Immature natural killer cell (primary cell): ENCODE measurements around the gene SYPL1. TPM values are rescaled to one million over a fixed set of nuclear protein-coding genes. Genes with fewer than 3 reads are reported as not detected.
A peak's percentile ranks its signal among the peaks of the same experiment; 100 is the strongest.

Experiments
- DNase-seq, 3 donors: peaks; one replicate each; pipeline ENCODE4 v3.0.0; 2022; ENCODE audit warnings: mixed read lengths in 1 of 3
- H3K27ac Mint-ChIP-seq, 6 donors: one replicate each; pipeline ENCODE4 v1.8.0; 2020; ENCODE audit warnings: mixed read lengths in 6 of 6, mild to moderate bottlenecking in 5 of 6, inconsistent platforms in 4 of 6, moderate library complexity in 3 of 6
- H3K27me3 Mint-ChIP-seq, 3 donors: one replicate each; pipeline ENCODE4 v1.8.0; 2020 to 2021; ENCODE audit warnings: low read depth in 3 of 3, mild to moderate bottlenecking in 3 of 3, mixed read lengths in 3 of 3, moderate library complexity in 3 of 3, inconsistent platforms in 1 of 3
- H3K36me3 Mint-ChIP-seq, 3 donors: one replicate each; pipeline ENCODE4 v1.8.0; 2020; ENCODE audit warnings: mixed read lengths in 3 of 3, inconsistent platforms in 2 of 3, mild to moderate bottlenecking in 2 of 3
- H3K4me1 Mint-ChIP-seq, 2 donors: one replicate each; pipeline ENCODE4 v1.8.0; 2020; ENCODE audit warnings: inconsistent platforms in 2 of 2, mild to moderate bottlenecking in 2 of 2, mixed read lengths in 2 of 2, moderate library complexity in 1 of 2
- H3K4me3 Mint-ChIP-seq, 5 donors: one replicate each; pipeline ENCODE4 v1.8.0; 2020; ENCODE audit warnings: mild to moderate bottlenecking in 5 of 5, mixed read lengths in 5 of 5, inconsistent platforms in 3 of 5, moderate library complexity in 3 of 5
- H3K9me3 Mint-ChIP-seq, 6 donors: one replicate each; pipeline ENCODE4 v1.8.0; 2020; ENCODE audit warnings: mild to moderate bottlenecking in 6 of 6, mixed read lengths in 6 of 6, inconsistent platforms in 4 of 6, moderate library complexity in 3 of 6
- polyA plus RNA-seq, 3 donors: library from polyadenylated mRNA; unstranded; fragments of 300-500 nt; fragmentation: Illumina TruSeq; gene quantifications; one replicate each; pipeline ENCODE4 v1.2.3, GENCODE V29; 2021

SYPL1 gene
- polyA plus RNA-seq, 3 donors from 2014 or later, result 25.3 to 46.5 (median 32.0) TPM

- H3K9me3 Mint-ChIP-seq, result no peaks in the 10 kb centered on the region
- DNase-seq, result peak; percentile 59 to 73 (median 67)
- peaks cover 4 to 10% (median 6%) of the 10 kb centered on the region in 3 donors for H3K27me3 Mint-ChIP-seq
- peaks cover 6 to 7% of the 10 kb centered on the region in 2 donors for H3K4me1 Mint-ChIP-seq
- no peak overlapping the region for H3K4me3 Mint-ChIP-seq
- H3K27ac Mint-ChIP-seq, result no peak overlapping the region
- H3K36me3 Mint-ChIP-seq, result no peaks in the 10 kb centered on the region
Measured at GRCh38 chr7:106056513-106057203, 55.5 kb downstream of the SYPL1 start.

- Mint-ChIP-seq H3K4me1 (peaks cover 6 to 7% of the 10 kb centered on the region in 2 donors), H3K9me3 (no peaks in the 10 kb centered on the region), H3K27ac (no peak overlapping the region), H3K36me3 (no peaks in the 10 kb centered on the region), H3K4me3 (no peak overlapping the region), H3K27me3 (peaks cover 6 to 10% (median 7%) of the 10 kb centered on the region in 3 donors)
- DNase-seq, result no peak
Measured at GRCh38 chr7:106054971-106055532, 57.1 kb downstream of the SYPL1 start.

- Mint-ChIP-seq H3K27me3 (peaks cover 6 to 10% (median 7%) of the 10 kb centered on the region in 3 donors), H3K4me3 (no peak overlapping the region), H3K9me3 (no peaks in the 10 kb centered on the region), H3K36me3 (no peaks in the 10 kb centered on the region), H3K4me1 (peaks cover 6 to 7% of the 10 kb centered on the region in 2 donors), H3K27ac (no peak overlapping the region)
- DNase-seq, result no peak
Measured at GRCh38 chr7:106054156-106054910, 57.8 kb downstream of the SYPL1 start.

- H3K27me3 Mint-ChIP-seq, result peaks cover 6 to 10% (median 7%) of the 10 kb centered on the region in 3 donors
Measured at GRCh38 chr7:106053109-106053508, 59.0 kb downstream of the SYPL1 start.

GRCh38 chr7:106052681-106053080 lies 59.4 kb downstream of the SYPL1 start:
- Mint-ChIP-seq H3K9me3 (no peaks in the 10 kb centered on the region), H3K27me3 (peaks cover 5 to 7% (median 6%) of the 10 kb centered on the region in 3 donors), H3K36me3 (no peaks in the 10 kb centered on the region), H3K4me3 (no peak overlapping the region), H3K4me1 (peaks cover 2 to 3% of the 10 kb centered on the region in 2 donors), H3K27ac (no peak overlapping the region)
- no peak for DNase-seq

More at GRCh38 chr7:106053109-106053508, 59.0 kb downstream of the SYPL1 start:
- peaks cover 6% of the 10 kb centered on the region in 2 donors for H3K4me1 Mint-ChIP-seq
- no peak for DNase-seq
- H3K9me3 Mint-ChIP-seq, result no peaks in the 10 kb centered on the region
- H3K36me3 Mint-ChIP-seq, result no peaks in the 10 kb centered on the region
- H3K27ac Mint-ChIP-seq, result no peak overlapping the region
- no peak overlapping the region for H3K4me3 Mint-ChIP-seq

- H3K4me1 Mint-ChIP-seq, result no peaks in the 10 kb centered on the region
- no peaks in the 10 kb centered on the region for H3K9me3 Mint-ChIP-seq
- no peak overlapping the region for H3K27ac Mint-ChIP-seq
- no peaks in the 10 kb centered on the region for H3K36me3 Mint-ChIP-seq
- DNase-seq, result no peak
- H3K27me3 Mint-ChIP-seq, result peaks cover 3 to 6% (median 5%) of the 10 kb centered on the region in 3 donors
- H3K4me3 Mint-ChIP-seq, result no peak overlapping the region
Measured at GRCh38 chr7:106050746-106051117, 61.4 kb downstream of the SYPL1 start.

GRCh38 chr7:106050002-106050745 lies 61.9 kb downstream of the SYPL1 start:
- Mint-ChIP-seq H3K27me3 (peaks cover 3 to 6% (median 5%) of the 10 kb centered on the region in 3 donors), H3K4me1 (no peaks in the 10 kb centered on the region), H3K4me3 (no peak overlapping the region), H3K36me3 (no peaks in the 10 kb centered on the region), H3K9me3 (no peaks in the 10 kb centered on the region), H3K27ac (no peak overlapping the region)
- DNase-seq, result no peak

GRCh38 chr7:106049139-106049752 lies 62.9 kb downstream of the SYPL1 start:
- Mint-ChIP-seq H3K27me3 (peaks cover 3 to 6% (median 3%) of the 10 kb centered on the region in 3 donors), H3K36me3 (no peaks in the 10 kb centered on the region), H3K9me3 (no peaks in the 10 kb centered on the region), H3K27ac (no peak overlapping the region), H3K4me3 (no peak overlapping the region), H3K4me1 (no peaks in the 10 kb centered on the region)
- no peak for DNase-seq

- Mint-ChIP-seq H3K27ac (no peak overlapping the region), H3K36me3 (no peaks in the 10 kb centered on the region), H3K4me3 (no peak overlapping the region), H3K4me1 (no peaks in the 10 kb centered on the region), H3K27me3 (peaks cover 3 to 6% (median 3%) of the 10 kb centered on the region in 3 donors), H3K9me3 (no peaks in the 10 kb centered on the region)
- no peak for DNase-seq
Measured at GRCh38 chr7:106048706-106049020, 63.4 kb downstream of the SYPL1 start.

- H3K4me1 Mint-ChIP-seq, result no peaks in the 10 kb centered on the region
- H3K9me3 Mint-ChIP-seq, result no peaks in the 10 kb centered on the region
- no peak overlapping the region for H3K27ac Mint-ChIP-seq
- H3K36me3 Mint-ChIP-seq, result no peaks in the 10 kb centered on the region
- H3K4me3 Mint-ChIP-seq, result no peak overlapping the region
- DNase-seq, result no peak
- peaks cover under 1 to 6% (median 3%) of the 10 kb centered on the region in 3 donors for H3K27me3 Mint-ChIP-seq
Measured at GRCh38 chr7:106047818-106048705, 64.0 kb downstream of the SYPL1 start.

GRCh38 chr7:106047184-106047583 lies 64.9 kb downstream of the SYPL1 start:
- Mint-ChIP-seq H3K36me3 (no peaks in the 10 kb centered on the region), H3K27ac (no peak overlapping the region), H3K4me1 (peaks cover 0 to 4% of the 10 kb centered on the region in 2 donors), H3K9me3 (no peaks in the 10 kb centered on the region), H3K27me3 (peaks cover 0 to 9% (median 4%) of the 10 kb centered on the region in 3 donors), H3K4me3 (no peak overlapping the region)
- DNase-seq, result no peak

- Mint-ChIP-seq H3K27ac (no peak overlapping the region), H3K4me1 (peaks cover 0 to 4% of the 10 kb centered on the region in 2 donors), H3K27me3 (peaks cover 0 to 14% (median 4%) of the 10 kb centered on the region in 3 donors), H3K36me3 (no peaks in the 10 kb centered on the region), H3K4me3 (no peak overlapping the region), H3K9me3 (no peaks in the 10 kb centered on the region)
- no peak for DNase-seq
Measured at GRCh38 chr7:106045586-106045985, 66.5 kb downstream of the SYPL1 start.

GRCh38 chr7:106045139-106045538 lies 67.0 kb downstream of the SYPL1 start:
- DNase-seq, result no peak
- peaks cover 0 to 4% of the 10 kb centered on the region in 2 donors for H3K4me1 Mint-ChIP-seq
- no peak overlapping the region for H3K27ac Mint-ChIP-seq
- H3K9me3 Mint-ChIP-seq, result no peaks in the 10 kb centered on the region
- peaks cover 0 to 14% (median 4%) of the 10 kb centered on the region in 3 donors for H3K27me3 Mint-ChIP-seq
- H3K4me3 Mint-ChIP-seq, result no peak overlapping the region
- H3K36me3 Mint-ChIP-seq, result no peaks in the 10 kb centered on the region
